Progenitor cell of endocrine pancreas (in vitro differentiated cells): ENCODE measurements around the gene SEMA3D. TPM values are rescaled to one million over a fixed set of nuclear protein-coding genes. Genes with fewer than 3 reads are reported as not detected.

Experiments used
- DNase-seq: peaks from one replicate; pipeline ENCODE4 v3.0.0; 2021; ENCODE audit warnings: low spot score; ENCODE audit not compliant: unreplicated experiment
- H3K27ac Mint-ChIP-seq: 2 replicates; pipeline ENCODE4 v1.8.0; 2021; ENCODE audit warnings: mild to moderate bottlenecking, moderate library complexity, mixed read lengths
- H3K27me3 Mint-ChIP-seq: 2 replicates; pipeline ENCODE4 v1.8.0; 2021; ENCODE audit warnings: mixed read lengths
- H3K36me3 Mint-ChIP-seq: 2 replicates; pipeline ENCODE4 v1.8.0; 2022; ENCODE audit warnings: mixed read lengths; ENCODE audit not compliant: insufficient read depth
- H3K4me1 Mint-ChIP-seq: 2 replicates; pipeline ENCODE4 v1.8.0; 2021; ENCODE audit warnings: low read depth, mixed read lengths
- H3K4me3 Mint-ChIP-seq: 2 replicates; pipeline ENCODE4 v1.8.0; 2021; ENCODE audit warnings: low read depth, mild to moderate bottlenecking, moderate library complexity, mixed read lengths
- H3K9me3 Mint-ChIP-seq: 2 replicates; pipeline ENCODE4 v1.8.0; 2021; ENCODE audit warnings: low read depth, mixed read lengths
- total RNA-seq: library from RNA; stranded (reverse); gene quantifications from 2 replicates; pipeline ENCODE4 v1.2.1, GENCODE V29; 2021
- TF ChIP-seq, protein P1 (sequence below): fragments of 200-600 bp; sonication (generic); IDR thresholded peaks from one replicate; pipeline ENCODE4 v1.5.0; 2021; ENCODE audit warnings: antibody characterized with exemption, mild to moderate bottlenecking; ENCODE audit not compliant: unreplicated experiment

SEMA3D gene
- total RNA-seq, 1 donor from 2014 or later: 27.9 TPM

DNA sequence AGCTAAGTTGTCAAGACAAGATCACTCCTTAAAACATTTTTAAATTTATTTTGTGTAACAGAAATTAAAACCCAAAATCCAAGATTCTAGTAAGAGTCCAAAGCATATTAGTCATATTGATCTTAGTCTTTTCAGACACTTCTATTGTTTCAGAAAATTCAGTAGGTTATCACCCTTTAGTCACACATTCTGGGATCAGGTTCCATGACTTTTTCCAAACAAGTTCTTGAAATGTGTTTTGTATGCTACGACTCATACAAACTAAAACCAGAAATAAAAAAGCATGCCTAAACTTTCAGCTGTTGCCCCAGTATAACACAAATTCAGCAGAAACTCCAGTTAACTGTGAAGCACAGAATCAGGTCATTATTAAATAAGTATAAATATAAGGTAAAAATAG lies 10.7 kb downstream of the SEMA3D start:
- Mint-ChIP-seq H3K27me3 (no peaks in the 10 kb centered on the region), H3K36me3 (peaks cover 32% of the 10 kb centered on the region), H3K9me3 (peaks cover 27% of the 10 kb centered on the region), H3K27ac (no peak overlapping the region), H3K4me1 (no peaks in the 10 kb centered on the region), H3K4me3 (no peak overlapping the region)
- no peak for DNase-seq
- TF ChIP-seq, protein P1, sequence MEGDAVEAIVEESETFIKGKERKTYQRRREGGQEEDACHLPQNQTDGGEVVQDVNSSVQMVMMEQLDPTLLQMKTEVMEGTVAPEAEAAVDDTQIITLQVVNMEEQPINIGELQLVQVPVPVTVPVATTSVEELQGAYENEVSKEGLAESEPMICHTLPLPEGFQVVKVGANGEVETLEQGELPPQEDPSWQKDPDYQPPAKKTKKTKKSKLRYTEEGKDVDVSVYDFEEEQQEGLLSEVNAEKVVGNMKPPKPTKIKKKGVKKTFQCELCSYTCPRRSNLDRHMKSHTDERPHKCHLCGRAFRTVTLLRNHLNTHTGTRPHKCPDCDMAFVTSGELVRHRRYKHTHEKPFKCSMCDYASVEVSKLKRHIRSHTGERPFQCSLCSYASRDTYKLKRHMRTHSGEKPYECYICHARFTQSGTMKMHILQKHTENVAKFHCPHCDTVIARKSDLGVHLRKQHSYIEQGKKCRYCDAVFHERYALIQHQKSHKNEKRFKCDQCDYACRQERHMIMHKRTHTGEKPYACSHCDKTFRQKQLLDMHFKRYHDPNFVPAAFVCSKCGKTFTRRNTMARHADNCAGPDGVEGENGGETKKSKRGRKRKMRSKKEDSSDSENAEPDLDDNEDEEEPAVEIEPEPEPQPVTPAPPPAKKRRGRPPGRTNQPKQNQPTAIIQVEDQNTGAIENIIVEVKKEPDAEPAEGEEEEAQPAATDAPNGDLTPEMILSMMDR: no peak

DNA sequence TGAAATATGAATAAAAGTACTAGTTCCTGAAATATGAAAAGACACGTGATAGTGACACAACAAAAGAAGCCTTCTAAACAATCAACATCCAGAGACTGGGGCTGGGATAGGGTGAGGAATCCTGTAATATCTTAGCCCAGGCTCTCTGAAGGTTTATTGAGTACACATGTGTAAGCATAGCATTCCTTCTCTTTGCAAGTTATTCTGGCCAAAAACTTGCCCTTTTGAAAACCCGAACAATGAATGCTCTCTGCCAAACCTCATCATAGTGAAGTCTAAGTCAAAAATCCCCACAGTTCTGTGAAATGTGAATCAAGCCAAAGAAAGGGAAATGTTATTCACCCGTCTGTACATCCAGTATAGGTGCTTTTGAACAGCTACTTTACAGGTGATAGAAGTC lies 11.6 kb downstream of the SEMA3D start:
- Mint-ChIP-seq H3K4me3 (no peak overlapping the region), H3K4me1 (no peaks in the 10 kb centered on the region), H3K27me3 (no peaks in the 10 kb centered on the region), H3K36me3 (peaks cover 28% of the 10 kb centered on the region), H3K27ac (no peak overlapping the region), H3K9me3 (peaks cover 22% of the 10 kb centered on the region)
- no peak for DNase-seq
- TF ChIP-seq, protein P1: no peak

DNA sequence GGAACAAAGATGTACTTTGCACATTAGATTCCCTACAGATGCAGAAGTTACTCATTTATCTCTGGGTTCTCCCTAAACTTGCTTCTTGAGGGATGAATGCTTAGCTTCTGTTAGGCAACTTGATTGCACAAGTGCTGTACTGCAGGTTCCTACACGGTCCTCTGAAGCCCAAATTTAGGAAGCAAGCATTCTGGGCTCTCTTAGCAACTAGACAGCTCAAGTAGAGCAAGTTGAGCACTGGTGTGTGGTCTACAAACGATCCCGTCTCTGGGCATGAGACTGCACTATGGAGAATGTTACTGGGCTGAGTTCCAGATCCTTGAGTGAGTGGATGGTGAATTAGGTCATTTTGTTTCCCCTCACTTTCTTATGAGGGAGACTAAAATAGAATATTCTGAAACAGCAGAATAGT lies 14.3 kb downstream of the SEMA3D start:
- TF ChIP-seq, protein P1: no peak
- Mint-ChIP-seq H3K9me3 (peaks cover 5% of the 10 kb centered on the region), H3K4me1 (no peaks in the 10 kb centered on the region), H3K27ac (no peak overlapping the region), H3K27me3 (no peaks in the 10 kb centered on the region), H3K4me3 (no peak overlapping the region), H3K36me3 (peaks cover 7% of the 10 kb centered on the region)
- no peak for DNase-seq

DNA sequence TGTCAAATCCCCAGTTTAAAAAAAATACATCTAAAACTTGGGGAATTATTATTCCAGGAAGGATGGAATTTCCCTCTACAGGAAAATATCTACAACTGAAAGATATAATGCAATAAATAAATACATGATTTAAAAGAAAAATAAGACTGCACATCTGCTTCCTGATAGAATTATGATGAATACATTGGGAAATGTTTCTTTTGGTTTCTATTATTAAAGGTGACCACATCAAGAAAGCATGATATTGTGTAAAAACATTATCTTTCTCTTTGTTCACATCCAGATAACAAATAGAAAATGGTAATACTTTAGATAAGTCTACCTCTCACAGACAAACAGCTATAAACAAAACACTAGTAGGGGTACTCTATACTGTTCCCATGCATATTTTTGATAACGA lies 19.2 kb downstream of the SEMA3D start:
- Mint-ChIP-seq H3K27me3 (no peaks in the 10 kb centered on the region), H3K9me3 (peaks cover 3% of the 10 kb centered on the region), H3K4me3 (no peak overlapping the region), H3K27ac (no peak overlapping the region), H3K4me1 (no peaks in the 10 kb centered on the region), H3K36me3 (peaks cover 3% of the 10 kb centered on the region)
- DNase-seq: no peak
- TF ChIP-seq, protein P1: no peak

DNA sequence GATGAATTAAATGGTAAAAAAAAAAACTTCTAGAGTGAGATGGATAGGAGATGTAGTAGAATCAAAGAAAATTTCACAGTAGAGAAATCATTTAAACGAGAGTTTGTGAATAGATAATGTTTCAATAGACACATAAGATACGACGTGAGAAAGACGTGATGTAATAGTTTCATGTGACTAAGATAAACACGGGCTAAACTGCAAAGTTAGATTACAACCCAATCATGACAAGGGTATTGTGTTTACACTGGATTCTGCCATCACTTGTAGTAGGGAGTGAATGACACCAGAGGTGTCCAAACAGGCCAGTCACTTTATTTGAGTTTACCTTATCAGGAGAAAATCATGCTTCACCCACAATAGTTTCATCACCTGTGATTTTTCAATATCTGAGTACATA lies 21.6 kb downstream of the SEMA3D start:
- Mint-ChIP-seq H3K9me3 (peaks cover 3% of the 10 kb centered on the region), H3K27ac (no peak overlapping the region), H3K36me3 (peaks cover 3% of the 10 kb centered on the region), H3K4me3 (no peak overlapping the region), H3K4me1 (peaks cover 1% of the 10 kb centered on the region), H3K27me3 (no peaks in the 10 kb centered on the region)
- DNase-seq: no peak
- TF ChIP-seq, protein P1: no peak
